ENCODE data around the gene AKAP13. TPM values are rescaled to one million over a fixed set of nuclear protein-coding genes. Genes with fewer than 3 reads are reported as not detected.

AKAP13 gene
- total RNA-seq, 2 experiments from 2014 or later, result 83.2 to 85.2 TPM

DNA sequence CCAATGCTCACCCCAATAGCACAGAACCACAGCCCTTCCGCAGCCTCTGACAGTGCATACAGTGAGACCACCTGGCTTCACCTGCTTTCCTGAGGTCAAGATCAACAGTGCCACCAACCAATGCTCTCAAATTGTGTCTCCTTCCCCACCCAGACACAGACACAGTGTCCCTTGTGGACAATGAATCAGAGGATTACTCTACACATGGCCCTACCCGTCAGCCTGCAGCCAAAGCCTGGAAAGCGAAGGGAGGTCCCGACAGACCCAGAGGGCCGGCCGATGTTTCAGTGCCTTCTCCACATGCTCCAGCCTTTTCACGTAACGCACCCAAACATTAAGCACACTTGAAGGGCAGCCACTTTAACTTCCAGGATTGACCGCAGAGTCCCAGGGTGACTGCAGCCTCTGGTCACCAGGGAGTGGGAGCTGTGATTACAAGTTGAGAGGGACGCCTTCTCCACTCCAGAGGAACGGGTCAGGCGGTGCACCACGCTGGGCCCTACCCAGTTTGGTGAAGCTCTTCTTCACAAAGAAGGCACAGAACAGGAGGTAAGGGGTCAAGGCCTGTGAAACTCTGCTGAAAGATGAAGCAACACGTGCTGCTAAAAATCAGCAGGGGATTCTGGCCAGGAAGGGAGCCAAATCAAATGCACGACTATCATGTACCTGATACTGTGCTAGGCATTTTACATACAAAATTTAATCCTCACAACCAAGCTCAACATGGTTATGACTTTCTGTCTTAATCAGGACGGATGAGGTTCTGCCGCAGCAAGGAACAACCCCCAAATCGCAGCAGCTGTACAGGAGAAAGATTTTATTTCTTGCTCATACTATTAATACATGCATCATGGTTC, 397.1 kb downstream of the AKAP13 start:
- H3K9me3 Mint-ChIP-seq, result no peaks in the 10 kb centered on the region
- no peak overlapping the region for H3K4me3 Mint-ChIP-seq
- H3K27me3 Mint-ChIP-seq, result no peaks in the 10 kb centered on the region
- H3K27ac Mint-ChIP-seq, result no peak overlapping the region
- no peaks in the 10 kb centered on the region for H3K36me3 Mint-ChIP-seq
- DNase-seq, result no peak
- H3K4me1 Mint-ChIP-seq, result peaks cover 26% of the 10 kb centered on the region

- no peak for DNase-seq
- Mint-ChIP-seq H3K4me3 (no peak overlapping the region), H3K27ac (no peak overlapping the region)
These were observed 397.8 kb downstream of the AKAP13 start for GRCh38 chr15:85778107-85778776.

GRCh38 chr15:85779249-85779648, 398.8 kb downstream of the AKAP13 start:
- Mint-ChIP-seq H3K4me1 (peaks cover 31% of the 10 kb centered on the region), H3K4me3 (no peak overlapping the region), H3K27ac (no peak overlapping the region), H3K9me3 (no peaks in the 10 kb centered on the region), H3K36me3 (no peaks in the 10 kb centered on the region), H3K27me3 (no peaks in the 10 kb centered on the region)
- DNase-seq, result no peak

More at GRCh38 chr15:85778107-85778776, 397.8 kb downstream of the AKAP13 start:
- Mint-ChIP-seq H3K4me1 (peaks cover 27% of the 10 kb centered on the region), H3K27me3 (no peaks in the 10 kb centered on the region), H3K9me3 (no peaks in the 10 kb centered on the region), H3K36me3 (no peaks in the 10 kb centered on the region)

DNA sequence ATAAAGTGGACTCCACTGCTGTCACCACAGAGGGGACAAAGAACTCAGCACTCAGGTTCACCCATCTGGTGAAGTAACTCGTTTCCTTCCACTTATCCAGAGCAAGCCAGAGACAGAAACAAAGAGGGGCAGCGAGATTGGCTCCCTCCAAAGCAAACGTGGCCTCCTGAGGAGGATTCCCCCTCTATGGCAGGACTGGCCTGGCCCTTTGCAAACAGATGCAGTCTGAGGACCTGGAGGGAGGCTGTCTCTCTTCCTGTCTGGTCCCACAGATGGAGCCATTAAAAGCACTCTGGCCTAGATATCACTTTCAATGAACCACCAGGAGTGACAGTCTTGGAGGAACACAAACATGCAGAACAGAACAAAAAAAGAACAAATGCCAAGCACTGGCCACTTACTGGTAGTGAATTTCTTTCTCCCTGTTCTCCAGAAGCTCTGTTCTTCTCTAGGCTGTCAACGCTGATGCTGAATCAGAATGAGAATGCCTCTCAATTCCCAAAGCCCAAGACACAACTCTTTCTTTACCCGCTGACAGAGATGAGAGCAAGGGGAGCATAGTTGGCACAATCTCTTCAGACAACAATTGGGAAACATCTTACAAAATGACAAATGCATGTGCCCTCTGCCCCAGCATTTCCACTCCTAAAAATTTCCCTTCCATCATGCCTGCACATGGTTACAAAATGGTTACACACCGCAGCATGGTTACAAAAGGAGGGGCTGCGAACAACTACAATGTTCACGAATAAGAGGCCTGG, 400.0 kb downstream of the AKAP13 start:
- DNase-seq, result no peak
- Mint-ChIP-seq H3K4me1 (peaks cover 41% of the 10 kb centered on the region), H3K36me3 (no peaks in the 10 kb centered on the region), H3K27me3 (no peaks in the 10 kb centered on the region), H3K27ac (no peak overlapping the region), H3K9me3 (no peaks in the 10 kb centered on the region), H3K4me3 (no peak overlapping the region)

DNA sequence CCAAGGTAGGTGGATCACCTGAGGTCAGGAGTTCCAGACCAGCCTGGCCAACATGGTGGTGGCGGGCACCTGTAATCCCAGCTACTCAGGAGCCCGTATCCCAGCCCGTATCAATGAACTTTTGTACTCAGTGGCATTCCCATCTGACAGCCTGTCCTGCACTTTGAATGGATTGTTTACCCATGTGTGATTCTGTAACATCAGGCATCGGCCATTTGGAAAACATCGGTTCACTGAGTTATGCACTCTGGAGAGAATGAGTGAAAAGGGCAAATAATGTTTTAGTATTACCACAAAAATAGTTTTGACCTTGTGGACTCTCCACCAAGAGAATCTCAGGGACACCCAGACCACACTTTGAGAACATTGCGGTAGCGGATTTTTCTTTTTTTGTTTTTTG, 400.7 kb downstream of the AKAP13 start:
- no peak overlapping the region for H3K27ac Mint-ChIP-seq
- no peak overlapping the region for H3K4me3 Mint-ChIP-seq
- H3K4me1 Mint-ChIP-seq, result peaks cover 43% of the 10 kb centered on the region
- H3K9me3 Mint-ChIP-seq, result no peaks in the 10 kb centered on the region
- no peaks in the 10 kb centered on the region for H3K36me3 Mint-ChIP-seq
- no peaks in the 10 kb centered on the region for H3K27me3 Mint-ChIP-seq
- no peak for DNase-seq

GRCh38 chr15:85782064-85782463, 401.7 kb downstream of the AKAP13 start:
- DNase-seq, result no peak
- no peak overlapping the region for H3K4me3 Mint-ChIP-seq
- no peaks in the 10 kb centered on the region for H3K36me3 Mint-ChIP-seq
- H3K4me1 Mint-ChIP-seq, result peaks cover 49% of the 10 kb centered on the region
- peak overlapping the region; percentile 20 for H3K27ac Mint-ChIP-seq
- no peaks in the 10 kb centered on the region for H3K9me3 Mint-ChIP-seq
- no peaks in the 10 kb centered on the region for H3K27me3 Mint-ChIP-seq

DNA sequence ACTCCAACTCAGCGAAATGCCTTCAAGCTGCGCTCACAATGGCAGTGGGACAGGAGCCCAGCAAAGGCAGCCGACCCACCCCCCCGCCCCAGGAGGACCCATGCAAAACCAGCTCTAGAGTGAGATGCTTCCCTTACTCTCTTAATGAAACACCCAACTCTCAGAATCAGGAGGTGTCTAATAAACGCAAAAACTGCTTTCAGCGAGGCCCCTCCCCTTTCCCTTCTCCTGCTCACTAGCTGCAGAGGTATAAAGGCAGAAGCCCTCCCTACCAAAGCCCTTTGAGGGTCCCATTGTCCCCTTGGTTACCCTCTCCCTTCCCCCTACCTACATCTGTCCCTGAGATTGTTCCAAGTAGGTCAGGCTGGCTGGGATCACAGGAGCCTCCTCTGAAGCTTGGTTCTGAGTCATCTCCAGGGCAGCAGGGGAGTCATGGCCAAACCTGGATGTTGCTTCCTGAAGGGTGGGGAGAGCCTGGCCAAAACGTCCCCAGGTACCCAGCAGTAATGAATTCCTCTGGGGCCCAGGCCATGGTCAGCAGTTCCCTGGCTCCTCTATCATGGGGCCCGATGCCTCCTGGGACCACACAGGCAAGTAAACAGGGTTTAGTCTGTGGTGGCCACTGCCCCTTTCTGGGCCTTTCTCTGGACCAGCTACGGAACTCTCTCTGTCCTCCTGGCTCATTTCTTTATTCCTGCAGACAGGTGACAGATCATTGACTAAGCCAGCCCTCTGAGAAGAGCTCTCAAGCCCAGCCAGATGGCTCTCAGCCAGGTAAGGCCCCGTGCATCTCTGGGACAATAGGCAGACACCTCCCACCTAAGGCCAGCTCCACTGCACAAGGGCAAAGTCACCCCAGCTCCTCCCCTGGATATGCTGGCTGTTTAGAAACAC, 405.7 kb downstream of the AKAP13 start:
- peaks cover 46% of the 10 kb centered on the region for H3K4me1 Mint-ChIP-seq
- no peaks in the 10 kb centered on the region for H3K9me3 Mint-ChIP-seq

DNA sequence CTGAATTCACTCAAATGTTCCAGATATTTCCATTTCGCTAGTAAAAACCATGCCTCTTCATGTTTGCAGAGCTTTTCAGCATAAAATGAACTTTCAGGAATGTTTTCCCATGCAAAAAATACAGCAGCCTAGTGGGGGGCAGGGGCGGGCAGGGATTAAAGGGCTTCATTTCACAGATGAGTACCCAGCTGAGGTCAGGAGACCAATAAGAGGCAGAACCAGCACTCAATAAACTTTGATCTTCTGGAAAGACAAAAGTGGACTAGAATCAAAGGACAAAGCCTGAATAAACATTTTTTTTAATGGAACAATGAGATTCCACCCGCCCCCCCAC, 406.3 kb downstream of the AKAP13 start:
- Mint-ChIP-seq H3K9me3 (no peaks in the 10 kb centered on the region), H3K27ac (no peak overlapping the region), H3K36me3 (no peaks in the 10 kb centered on the region), H3K4me1 (peaks cover 45% of the 10 kb centered on the region), H3K4me3 (no peak overlapping the region), H3K27me3 (no peaks in the 10 kb centered on the region)
- no peak for DNase-seq

More for the DNA sequence above, 405.7 kb downstream of the AKAP13 start:
- Mint-ChIP-seq H3K27ac (peak overlapping the region; percentile 84), H3K27me3 (no peaks in the 10 kb centered on the region), H3K4me3 (peak overlapping the region; percentile 55), H3K36me3 (no peaks in the 10 kb centered on the region)
- DNase-seq, result no peak

DNA sequence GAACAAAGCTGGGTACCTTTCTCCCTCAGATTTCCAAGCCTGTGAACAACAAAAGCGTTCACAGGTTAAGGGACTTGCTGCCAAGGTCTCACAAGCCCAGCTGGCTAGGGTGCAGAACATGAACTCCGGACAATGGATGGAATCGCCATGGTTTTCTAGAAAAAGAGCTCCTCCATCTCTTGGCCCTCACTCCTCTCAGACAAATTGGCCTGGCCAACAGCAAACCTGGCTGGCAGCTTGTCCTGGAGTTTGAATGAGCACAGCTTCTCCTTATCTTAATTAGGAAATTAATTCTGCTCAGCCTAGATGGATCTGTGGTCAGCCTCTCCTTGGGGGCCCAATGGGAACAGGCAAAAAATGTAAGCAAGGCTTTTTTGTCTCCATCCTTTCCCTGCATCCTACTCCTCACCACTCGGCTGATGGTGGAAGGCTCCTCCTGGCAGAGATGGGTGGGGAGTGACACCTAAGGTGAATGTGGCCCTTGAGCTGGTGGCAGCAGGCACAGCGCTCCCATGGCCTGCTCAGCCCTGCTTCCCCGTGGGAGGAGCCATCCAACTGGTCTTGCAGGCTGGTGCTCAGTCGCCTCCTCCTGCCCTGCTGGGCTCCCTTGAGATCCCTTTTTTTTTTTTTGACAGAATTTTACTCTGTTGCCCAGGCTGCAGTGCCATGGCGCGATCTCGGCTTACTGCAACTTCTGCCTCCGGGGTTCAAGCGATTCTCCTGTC, 408.5 kb downstream of the AKAP13 start:
- no peak overlapping the region for H3K27ac Mint-ChIP-seq
- H3K36me3 Mint-ChIP-seq, result no peaks in the 10 kb centered on the region

DNA sequence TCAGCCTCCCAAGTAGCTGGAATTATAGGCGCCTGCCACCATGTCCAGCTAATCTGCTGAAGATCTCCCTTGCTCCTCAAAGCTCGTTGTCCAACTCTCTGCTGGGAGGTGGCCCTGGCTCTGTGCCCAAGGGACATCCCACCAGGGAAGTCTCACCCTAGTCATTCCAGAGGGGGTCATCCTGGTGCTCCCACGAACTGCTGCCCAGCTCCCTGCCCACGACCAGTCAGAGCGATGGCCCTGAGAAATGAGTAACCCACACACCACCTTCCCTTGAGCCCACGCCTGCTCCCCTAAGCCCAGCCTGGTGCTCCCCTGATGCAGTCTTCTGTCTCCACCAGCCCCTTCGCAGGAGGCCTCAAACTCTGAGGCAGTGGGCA, 409.1 kb downstream of the AKAP13 start:
- H3K4me1 Mint-ChIP-seq, result peaks cover 41% of the 10 kb centered on the region
- no peaks in the 10 kb centered on the region for H3K9me3 Mint-ChIP-seq
- H3K36me3 Mint-ChIP-seq, result no peaks in the 10 kb centered on the region
- no peak overlapping the region for H3K4me3 Mint-ChIP-seq
- H3K27me3 Mint-ChIP-seq, result no peaks in the 10 kb centered on the region
- H3K27ac Mint-ChIP-seq, result no peak overlapping the region
- no peak for DNase-seq

More for the DNA sequence above, 408.5 kb downstream of the AKAP13 start:
- Mint-ChIP-seq H3K27me3 (no peaks in the 10 kb centered on the region), H3K9me3 (no peaks in the 10 kb centered on the region), H3K4me3 (no peak overlapping the region), H3K4me1 (peaks cover 43% of the 10 kb centered on the region)
- DNase-seq, result no peak

DNA sequence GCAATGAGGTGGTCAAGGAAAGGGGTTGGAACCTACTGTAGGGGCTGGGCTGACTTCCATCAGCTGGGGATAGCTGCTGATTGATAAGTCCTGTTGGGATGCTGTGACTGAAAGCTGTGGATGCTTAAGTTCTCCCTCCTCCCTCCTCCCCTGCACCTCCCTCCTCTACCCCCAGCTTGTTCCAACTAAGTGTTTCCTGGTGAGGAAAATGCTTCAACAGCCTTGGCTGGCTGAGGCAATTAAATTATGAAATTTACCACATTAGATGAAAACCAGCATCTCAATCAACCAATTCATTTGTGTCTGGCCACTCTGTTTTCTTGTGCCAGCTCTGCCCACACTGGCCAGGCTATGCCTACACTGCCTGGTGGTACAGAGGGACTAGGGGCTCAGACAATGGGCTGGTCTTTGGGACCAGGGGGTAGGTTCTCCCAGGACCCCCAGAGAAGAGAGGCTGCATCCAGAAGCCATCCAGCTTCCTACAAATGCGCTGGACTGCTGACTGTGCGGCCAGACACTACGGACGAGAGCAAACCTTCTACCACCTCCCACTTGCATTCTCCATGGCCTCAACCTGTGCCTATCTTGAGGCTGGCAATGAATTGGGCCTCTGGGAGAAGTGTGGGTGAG, 411.8 kb downstream of the AKAP13 start:
- Mint-ChIP-seq H3K27ac (no peak overlapping the region), H3K4me1 (peaks cover 35% of the 10 kb centered on the region), H3K4me3 (no peak overlapping the region), H3K27me3 (no peaks in the 10 kb centered on the region), H3K9me3 (no peaks in the 10 kb centered on the region), H3K36me3 (no peaks in the 10 kb centered on the region)
- no peak for DNase-seq

GRCh38 chr15:85792912-85793590, 412.6 kb downstream of the AKAP13 start:
- H3K27me3 Mint-ChIP-seq, result no peaks in the 10 kb centered on the region
- H3K36me3 Mint-ChIP-seq, result no peaks in the 10 kb centered on the region
- no peak for DNase-seq
- H3K4me3 Mint-ChIP-seq, result peak overlapping the region; percentile 84
- peaks cover 32% of the 10 kb centered on the region for H3K4me1 Mint-ChIP-seq
- H3K9me3 Mint-ChIP-seq, result no peaks in the 10 kb centered on the region
- H3K27ac Mint-ChIP-seq, result no peak overlapping the region

Measured in activated naive CD8-positive, alpha-beta T cell treated with anti-CD3 and anti-CD28 coated beads for 36 hours (primary cell).